OCI-LY7 (cell line): ENCODE results near the gene IFNA1. TPM values are rescaled to one million over a fixed set of nuclear protein-coding genes. Genes with fewer than 3 reads are reported as not detected.
A peak's percentile ranks its signal among the peaks of the same experiment; 100 is the strongest.

ENCODE experiments used
- BruUV-seq: library from RNA; stranded (reverse); fragments of 400-500 nt; replicated peaks from 2 replicates; lab custom pipeline; 2021; lab: Mats Ljungman, UMichigan
- CTCF ChIA-PET: fragments of 300-600 bp; sonication (Branson Sonifier 250); formaldehyde crosslinking; loops from one replicate; lab custom pipeline; 2022; ENCODE audit warnings: antibody characterized with exemption; ENCODE audit not compliant: unreplicated experiment; lab: Charles Lee
- POLR2A ChIA-PET: fragments of 300-600 bp; sonication (Branson Sonifier 250); formaldehyde crosslinking; loops from one replicate; lab custom pipeline; 2022; ENCODE audit warnings: antibody characterized with exemption; lab: Charles Lee
- DNase-seq: peaks from one replicate; pipeline ENCODE4 v3.0.0-alpha.2; 2015; ENCODE audit warnings: low spot score
- H2AFZ ChIP-seq: fragments of 200-600 bp; sonication (generic), shearing (Covaris generic); 2 replicates; pipeline ENCODE4 v1.6.1; 2014; ENCODE audit warnings: mild to moderate bottlenecking, antibody characterized with exemption, low read length, moderate library complexity
- H3K27ac ChIP-seq: fragments of 200-600 bp; sonication (generic); 2 replicates; pipeline ENCODE4 v1.5.1; 2014; ENCODE audit warnings: mixed run types, low read depth, mild to moderate bottlenecking, moderate library complexity, low read length, inconsistent platforms; ENCODE audit not compliant: poor library complexity, severe bottlenecking
- H3K36me3 ChIP-seq: fragments of 200-600 bp; sonication (generic); 2 replicates; pipeline ENCODE4 v1.6.1; 2014; ENCODE audit warnings: mild to moderate bottlenecking, antibody characterized with exemption, low read length, moderate library complexity, mixed read lengths; ENCODE audit not compliant: insufficient read depth
- H3K4me1 ChIP-seq: fragments of 200-600 bp; sonication (generic); 2 replicates; pipeline ENCODE4 v1.5.1; 2014; ENCODE audit warnings: mild to moderate bottlenecking, low read length; ENCODE audit not compliant: insufficient read depth, poor library complexity, severe bottlenecking
- H3K4me2 ChIP-seq: fragments of 200-600 bp; sonication (generic); 2 replicates; pipeline ENCODE4 v1.6.1; 2014; ENCODE audit warnings: mild to moderate bottlenecking, low read length
- H3K4me3 ChIP-seq: fragments of 200-600 bp; sonication (generic); 2 replicates; pipeline ENCODE4 v1.5.1; 2014; ENCODE audit warnings: mild to moderate bottlenecking, low read depth, low read length; ENCODE audit not compliant: poor library complexity, severe bottlenecking
- H3K79me2 ChIP-seq: fragments of 200-600 bp; sonication (generic); 2 replicates; pipeline ENCODE4 v1.6.1; 2016; ENCODE audit warnings: low read depth, mild to moderate bottlenecking, low read length, moderate library complexity, mixed read lengths; ENCODE audit not compliant: insufficient read depth
- H3K9me2 ChIP-seq: fragments of 200-600 bp; sonication (generic); 2 replicates; pipeline ENCODE4 v1.6.1; 2016; ENCODE audit warnings: mild to moderate bottlenecking, low read length, mixed read lengths; ENCODE audit not compliant: insufficient read depth
- H3K9me3 ChIP-seq: fragments of 200-600 bp; sonication (generic); 2 replicates; pipeline ENCODE4 v1.6.1; 2014; ENCODE audit warnings: mild to moderate bottlenecking, mixed run types, low read length, mixed read lengths
- H4K20me1 ChIP-seq: fragments of 200-600 bp; sonication (generic); 2 replicates; pipeline ENCODE4 v1.6.1; 2014; ENCODE audit warnings: mild to moderate bottlenecking, antibody characterized with exemption, low read length, moderate library complexity, mixed read lengths; ENCODE audit not compliant: insufficient read depth
- CTCF ChIP-seq: fragments of 200-600 bp; sonication (generic); conservative IDR thresholded peaks from 2 replicates; pipeline ENCODE4 v1.5.1; 2014; ENCODE audit warnings: mild to moderate bottlenecking, antibody characterized with exemption, low read length, moderate library complexity, mixed read lengths
- EZH2phosphoT487 ChIP-seq: fragments of 200-600 bp; sonication (generic); IDR thresholded peaks from 2 replicates; pipeline ENCODE4 v1.6.1; 2018; ENCODE audit warnings: low read depth, borderline replicate concordance, mild to moderate bottlenecking, mixed run types, antibody characterized with exemption, low read length, moderate library complexity, mixed read lengths
- intact Hi-C: fragments of 100-400 bp; cut with micrococcal nuclease; formaldehyde crosslinking; loops from one replicate; pipeline ENCODE4 v1.10.0; 2022; ENCODE audit not compliant: unreplicated experiment
- total RNA-seq, 2 experiments: library from RNA; depleted of rRNA in 1 of 2; stranded (reverse); fragments of >200 nt in 1 of 2; shearing (Covaris generic) in 1 of 2; gene quantifications; 2 replicates each; pipeline ENCODE4 v1.2.3, GENCODE V29; 2014 to 2022

IFNA1 gene
- total RNA-seq, 2 experiments from 2014 or later: not detected

GRCh38 chr9:21412107-21412506 lies 28.1 kb upstream of the IFNA1 start:
- no peak overlapping the region for H3K27ac ChIP-seq
- H3K36me3 ChIP-seq: no peaks in the 10 kb centered on the region
- no TSS peak for BruUV-seq
- DNase-seq: peak; percentile 4
- no peaks in the 10 kb centered on the region for H4K20me1 ChIP-seq
- H3K4me2 ChIP-seq: no peak overlapping the region
- ChIA-PET POLR2A (interaction anchor here (0.6 kb wide), 1 partner anchor 10 kb away, joined by 3 read pairs; no protein-coding TSS in a partner anchor), CTCF (no interaction called here)
- TF ChIP-seq CTCF (no peak), EZH2phosphoT487 (no peak)
- H3K79me2 ChIP-seq: no peaks in the 10 kb centered on the region
- no peaks in the 10 kb centered on the region for H3K9me2 ChIP-seq
- no peaks in the 10 kb centered on the region for H3K9me3 ChIP-seq
- intact Hi-C loops: no loop called here
- H2AFZ ChIP-seq: no peak overlapping the region
- no peak overlapping the region for H3K4me3 ChIP-seq
- H3K4me1 ChIP-seq: peaks cover 5% of the 10 kb centered on the region

GRCh38 chr9:21413151-21413550 lies 27.1 kb upstream of the IFNA1 start:
- Histone ChIP-seq H3K27ac (no peak overlapping the region), H2AFZ (no peak overlapping the region), H3K4me1 (peaks cover 5% of the 10 kb centered on the region), H3K9me3 (no peaks in the 10 kb centered on the region), H3K4me3 (no peak overlapping the region), H3K9me2 (no peaks in the 10 kb centered on the region), H3K4me2 (no peak overlapping the region), H4K20me1 (no peaks in the 10 kb centered on the region), H3K36me3 (no peaks in the 10 kb centered on the region), H3K79me2 (no peaks in the 10 kb centered on the region)
- intact Hi-C loops: no loop called here
- no peak for TF ChIP-seq EZH2phosphoT487
- DNase-seq: no peak
- ChIA-PET CTCF (no interaction called here), POLR2A (no interaction called here)
- no TSS peak for BruUV-seq

- no peaks in the 10 kb centered on the region for H3K9me2 ChIP-seq
- BruUV-seq: no TSS peak
- H3K36me3 ChIP-seq: no peaks in the 10 kb centered on the region
- ChIA-PET CTCF (no interaction called here), POLR2A (no interaction called here)
- no peaks in the 10 kb centered on the region for H4K20me1 ChIP-seq
- H3K4me1 ChIP-seq: peaks cover 5% of the 10 kb centered on the region
- no peak for TF ChIP-seq EZH2phosphoT487
- TF ChIP-seq CTCF: 0 out of 2 replicates have a peak, but pooled peaks have one; percentile 33
- H3K4me3 ChIP-seq: no peak overlapping the region
- H3K4me2 ChIP-seq: no peak overlapping the region
- no peaks in the 10 kb centered on the region for H3K79me2 ChIP-seq
- no peaks in the 10 kb centered on the region for H3K9me3 ChIP-seq
- H2AFZ ChIP-seq: no peak overlapping the region
- H3K27ac ChIP-seq: no peak overlapping the region
- intact Hi-C loops: no loop called here
- no peak for DNase-seq
Measured at GRCh38 chr9:21413624-21414023, 26.6 kb upstream of the IFNA1 start.
